HEK293T (cell line): ENCODE data around the gene ARPP19.

Experiments used
- ARNT ChIP-seq: fragments of 450-650 bp; IDR thresholded peaks from 2 replicates; pipeline ENCODE4 v1.6.1; 2017; ENCODE audit warnings: mild to moderate bottlenecking
- BHLHE40 ChIP-seq: fragments of 450-650 bp; IDR thresholded peaks from 2 replicates; pipeline ENCODE4 v1.6.1; 2016; ENCODE audit warnings: mild to moderate bottlenecking, moderate library complexity, borderline replicate concordance
- CTBP1 ChIP-seq: fragments of 450-650 bp; IDR thresholded peaks from 2 replicates; pipeline ENCODE4 v1.6.1; 2016; ENCODE audit warnings: borderline replicate concordance
- ELF4 ChIP-seq: fragments of 450-650 bp; IDR thresholded peaks from 2 replicates; pipeline ENCODE4 v1.6.1; 2017; ENCODE audit warnings: antibody characterized with exemption
- FOXA1 ChIP-seq: fragments of 450-650 bp; IDR thresholded peaks from 2 replicates; pipeline ENCODE4 v1.6.1; 2016; ENCODE audit warnings: mild to moderate bottlenecking
- FOXK2 ChIP-seq: fragments of 450-650 bp; IDR thresholded peaks from 2 replicates; pipeline ENCODE4 v1.6.1; 2016; ENCODE audit warnings: mild to moderate bottlenecking
- FOXM1 ChIP-seq: fragments of 450-650 bp; IDR thresholded peaks from 2 replicates; pipeline ENCODE4 v1.6.1; 2017; ENCODE audit warnings: mild to moderate bottlenecking, borderline replicate concordance
- LEF1 ChIP-seq: fragments of 450-650 bp; IDR thresholded peaks from 2 replicates; pipeline ENCODE4 v1.6.1; 2017; ENCODE audit warnings: mild to moderate bottlenecking, borderline replicate concordance
- NFRKB ChIP-seq: fragments of 450-650 bp; IDR thresholded peaks from 2 replicates; pipeline ENCODE4 v1.6.1; 2016; ENCODE audit warnings: mild to moderate bottlenecking, moderate library complexity
- SP1 ChIP-seq: fragments of 450-650 bp; IDR thresholded peaks from 2 replicates; pipeline ENCODE4 v1.6.1; 2017
- SUZ12 ChIP-seq: fragments of 450-650 bp; IDR thresholded peaks from 2 replicates; pipeline ENCODE4 v1.6.1; 2016; ENCODE audit warnings: mild to moderate bottlenecking
- TARDBP ChIP-seq: fragments of 450-650 bp; IDR thresholded peaks from 2 replicates; pipeline ENCODE4 v1.6.1; 2016
- TF ChIP-seq, protein P1 (sequence below): fragments of 450-650 bp; IDR thresholded peaks from 2 replicates; pipeline ENCODE4 v1.6.1; 2016

DNA sequence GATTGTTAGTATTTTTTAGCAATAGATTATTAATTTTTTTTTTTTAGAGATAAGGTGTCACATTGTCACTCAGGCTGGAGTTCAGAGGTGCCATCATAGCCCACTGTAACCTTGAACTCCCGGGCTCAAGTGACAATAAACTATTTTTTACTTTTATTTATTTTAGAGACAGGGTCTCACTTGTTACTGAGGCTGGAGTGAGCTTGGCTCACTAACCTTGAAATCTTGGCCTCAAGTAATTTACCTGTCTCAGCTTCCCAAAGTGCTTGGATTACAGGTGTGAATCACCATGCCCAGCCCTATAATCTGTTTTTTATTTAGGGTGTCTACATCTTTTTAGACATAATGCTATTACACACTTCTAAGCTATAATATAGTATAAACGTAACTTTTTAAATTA lies 7.9 kb upstream of the ARPP19 start:
- TF ChIP-seq BHLHE40 (no peak), LEF1 (no peak), SP1 (no peak), ELF4 (no peak), CTBP1 (no peak), FOXK2 (no peak), NFRKB (no peak), FOXA1 (no peak), ARNT (no peak), TARDBP (no peak), FOXM1 (no peak), SUZ12 (no peak)
- TF ChIP-seq, protein P1, sequence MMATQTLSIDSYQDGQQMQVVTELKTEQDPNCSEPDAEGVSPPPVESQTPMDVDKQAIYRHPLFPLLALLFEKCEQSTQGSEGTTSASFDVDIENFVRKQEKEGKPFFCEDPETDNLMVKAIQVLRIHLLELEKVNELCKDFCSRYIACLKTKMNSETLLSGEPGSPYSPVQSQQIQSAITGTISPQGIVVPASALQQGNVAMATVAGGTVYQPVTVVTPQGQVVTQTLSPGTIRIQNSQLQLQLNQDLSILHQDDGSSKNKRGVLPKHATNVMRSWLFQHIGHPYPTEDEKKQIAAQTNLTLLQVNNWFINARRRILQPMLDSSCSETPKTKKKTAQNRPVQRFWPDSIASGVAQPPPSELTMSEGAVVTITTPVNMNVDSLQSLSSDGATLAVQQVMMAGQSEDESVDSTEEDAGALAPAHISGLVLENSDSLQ = no peak
